Measurements from ENCODE around the gene SORBS2.

The SORBS2 gene

GRCh38 chr4:185712350-185713024 lies 99.5 kb downstream of the SORBS2 start:
- DNase-seq: no peak

DNA sequence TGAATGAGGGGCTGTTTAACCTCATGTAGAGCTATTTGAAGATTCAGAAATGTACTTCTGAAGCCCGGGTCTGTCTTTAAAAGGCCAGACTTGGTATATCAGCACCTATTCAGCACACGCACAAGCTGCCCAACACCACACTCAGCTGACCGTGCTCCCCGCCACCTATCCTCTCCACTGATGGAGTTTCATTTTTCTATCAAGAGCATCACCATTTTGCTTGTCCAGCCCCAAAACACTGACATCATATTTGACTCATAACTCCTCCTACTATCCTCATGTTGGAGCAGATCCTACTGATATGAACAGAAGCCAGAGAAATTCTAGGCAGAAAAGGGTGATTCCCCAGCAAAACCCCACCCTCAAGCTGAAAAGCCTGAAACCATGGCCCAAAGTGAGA lies 100.3 kb downstream of the SORBS2 start:
- DNase-seq: peak; percentile 35

- no peak for DNase-seq
Observed at GRCh38 chr4:185710487-185710995, 101.5 kb downstream of the SORBS2 start.

GRCh38 chr4:185709802-185710486 lies 102.0 kb downstream of the SORBS2 start:
- DNase-seq: peak; percentile 29

GRCh38 chr4:185708348-185708747 lies 103.6 kb downstream of the SORBS2 start:
- peak; percentile 76 for DNase-seq

DNA sequence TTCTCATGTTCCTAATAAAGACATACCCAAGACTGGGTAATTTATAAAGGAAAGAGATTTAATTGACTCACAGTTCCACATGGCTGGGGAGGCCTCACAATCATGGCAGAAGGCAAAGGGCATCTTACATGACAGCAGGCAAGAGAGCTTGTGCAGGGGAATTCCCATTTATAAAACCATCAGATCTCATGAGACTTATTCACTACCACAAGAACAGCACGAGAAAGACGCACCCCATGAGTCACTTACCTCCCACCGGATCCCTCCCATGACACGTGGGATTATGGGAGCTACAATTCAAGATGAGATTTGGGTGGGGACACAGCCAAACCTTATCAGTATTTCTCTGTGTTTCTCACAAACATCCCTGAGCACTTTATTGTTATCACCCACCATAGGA lies 104.4 kb downstream of the SORBS2 start:
- peak; percentile 45 for DNase-seq

DNA sequence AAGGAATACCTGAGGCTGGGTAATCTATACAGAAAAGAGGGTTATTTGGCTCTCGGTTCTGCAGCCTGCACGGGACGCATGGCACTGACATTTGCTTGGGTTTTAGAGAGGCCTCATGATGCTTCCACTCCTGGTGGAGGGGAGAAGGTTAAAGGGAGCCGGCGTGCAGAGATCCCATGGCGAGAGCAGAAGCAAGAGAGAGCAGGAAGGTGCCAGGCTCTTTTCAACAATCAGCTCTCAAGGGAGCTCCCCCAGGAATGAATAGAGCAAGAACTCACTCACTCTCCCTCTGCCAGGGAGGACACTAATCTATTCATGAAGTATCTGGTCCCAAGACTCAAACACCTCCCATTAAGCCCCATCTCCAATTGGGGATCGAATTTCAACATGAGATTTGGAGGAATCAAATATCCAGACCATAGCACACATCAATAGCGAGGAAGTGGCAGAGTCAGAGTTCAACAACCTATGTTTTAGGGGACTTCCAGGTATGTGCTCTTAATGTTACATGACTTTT lies 109.8 kb downstream of the SORBS2 start:
- no peak for DNase-seq

GRCh38 chr4:185700630-185701029 lies 111.4 kb downstream of the SORBS2 start:
- DNase-seq: no peak

DNA sequence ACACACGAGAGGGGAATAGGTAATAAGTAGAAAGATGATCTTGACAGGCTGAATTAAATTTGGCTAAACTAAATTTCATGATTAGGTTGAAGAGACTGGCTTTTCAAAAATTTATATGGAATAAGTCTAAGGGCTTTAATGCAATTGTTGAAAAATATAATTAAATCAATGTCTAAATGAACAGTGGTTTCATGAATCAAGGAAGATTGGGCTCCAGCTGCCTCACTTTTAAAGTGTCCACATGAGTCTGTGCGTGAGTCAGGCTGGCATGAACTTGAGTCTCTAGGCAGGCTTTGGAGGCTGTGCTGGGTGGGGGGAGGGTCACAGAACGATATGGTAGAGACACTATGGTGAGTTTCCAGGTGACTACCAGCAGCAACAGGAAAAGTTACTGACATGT lies 111.9 kb downstream of the SORBS2 start:
- DNase-seq: no peak

DNA sequence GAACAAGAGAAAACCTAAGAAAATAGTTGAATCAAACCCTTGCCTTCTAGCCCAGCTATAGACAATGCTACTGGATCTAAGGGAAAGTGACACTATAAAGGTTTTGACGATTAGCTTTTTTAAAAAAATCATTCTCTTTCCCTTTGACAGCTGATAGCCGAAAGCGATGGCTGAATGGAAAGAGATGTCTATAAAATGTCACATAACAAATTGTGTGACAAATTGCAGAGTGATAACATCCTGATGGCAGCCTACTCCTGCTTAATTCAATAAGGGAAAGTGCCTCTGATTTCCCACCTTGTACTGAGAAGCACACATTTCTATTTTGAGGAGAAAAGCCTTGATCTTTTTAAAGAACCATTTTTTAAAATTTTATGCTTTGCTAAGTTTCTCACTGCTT lies 114.5 kb downstream of the SORBS2 start:
- DNase-seq: no peak

- no peak for DNase-seq
Observed at GRCh38 chr4:185695743-185696142, 116.3 kb downstream of the SORBS2 start.

DNA sequence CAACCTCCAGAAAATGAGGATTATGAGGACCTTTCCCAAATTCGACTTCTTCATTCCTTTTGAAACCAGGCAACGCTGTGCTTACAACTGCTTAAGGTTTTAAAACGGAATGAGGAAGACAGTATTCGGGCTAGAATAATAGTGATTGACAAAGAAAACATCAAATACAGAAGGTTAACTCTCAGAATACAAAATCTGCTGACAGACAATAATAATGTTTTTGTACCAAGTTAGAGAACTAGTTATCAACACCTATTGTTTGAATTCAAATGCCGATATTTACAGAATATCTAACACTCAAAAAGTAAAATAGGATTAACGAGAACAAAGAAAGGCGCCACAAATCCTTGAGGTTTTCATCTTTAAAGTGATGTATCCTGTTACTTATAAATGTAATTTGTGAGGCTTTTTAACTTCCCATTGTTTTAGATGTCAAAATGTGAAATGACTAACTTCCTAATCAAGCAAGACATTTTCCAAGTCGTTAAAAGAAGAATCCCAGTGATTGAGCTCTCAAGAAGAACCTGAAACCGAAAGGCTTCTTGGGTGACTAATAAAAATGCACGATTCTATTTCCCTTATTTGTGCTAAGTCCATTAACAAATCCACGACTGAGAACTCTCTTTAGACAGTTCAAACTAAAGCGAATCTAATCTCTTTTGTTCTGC lies 118.3 kb downstream of the SORBS2 start:
- DNase-seq: no peak

- no peak for DNase-seq
Observed at GRCh38 chr4:185689407-185689806, 122.6 kb downstream of the SORBS2 start.

- peak; percentile 15 for DNase-seq
Observed at GRCh38 chr4:185685804-185686203, 126.2 kb downstream of the SORBS2 start.

DNA sequence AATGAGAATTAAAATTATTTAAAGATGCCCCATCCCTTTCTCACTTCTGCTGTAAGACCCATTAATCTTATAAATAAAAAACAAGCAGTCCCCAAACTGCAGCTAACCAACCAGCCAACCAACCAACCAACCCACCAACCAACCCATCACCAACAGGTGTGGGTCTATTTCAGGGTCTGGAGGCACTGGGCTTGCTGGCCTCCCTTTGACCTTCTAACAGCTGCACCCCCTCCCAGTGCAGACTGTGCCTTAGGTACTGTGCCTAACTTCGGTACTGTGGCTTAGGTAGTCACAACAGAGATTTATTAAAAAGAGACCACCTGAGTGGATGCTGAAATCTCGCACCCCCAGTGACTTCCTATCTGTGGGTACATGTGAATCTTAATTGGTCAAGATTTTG lies 128.1 kb downstream of the SORBS2 start:
- no peak for DNase-seq

- no peak for DNase-seq
Observed at GRCh38 chr4:185683222-185683621, 128.8 kb downstream of the SORBS2 start.

DNA sequence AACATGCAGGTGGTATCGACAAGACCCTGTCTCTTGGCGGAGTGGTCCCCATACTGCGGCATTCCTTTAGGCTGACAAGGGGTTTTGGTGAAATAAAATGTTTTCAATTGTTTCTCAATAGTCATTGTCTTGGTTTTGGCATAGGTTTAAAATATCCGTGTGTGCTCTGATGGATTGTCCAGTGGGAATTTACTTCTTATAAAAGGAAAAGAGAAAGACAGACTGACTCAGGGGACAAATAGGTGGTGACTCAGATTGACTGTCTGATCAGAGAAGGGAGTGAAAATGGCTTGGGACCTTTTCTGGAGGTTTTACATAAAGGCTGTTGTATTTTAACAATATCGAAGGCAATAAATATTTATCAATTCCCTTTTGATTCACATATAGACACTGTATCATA lies 129.8 kb downstream of the SORBS2 start:
- peak; percentile 74 for DNase-seq

GRCh38 chr4:185681604-185682003 lies 130.4 kb downstream of the SORBS2 start:
- no peak for DNase-seq

GRCh38 chr4:185680617-185681016 lies 131.4 kb downstream of the SORBS2 start:
- DNase-seq: no peak

- DNase-seq: no peak
Observed at GRCh38 chr4:185679523-185679922, 132.5 kb downstream of the SORBS2 start.

DNA sequence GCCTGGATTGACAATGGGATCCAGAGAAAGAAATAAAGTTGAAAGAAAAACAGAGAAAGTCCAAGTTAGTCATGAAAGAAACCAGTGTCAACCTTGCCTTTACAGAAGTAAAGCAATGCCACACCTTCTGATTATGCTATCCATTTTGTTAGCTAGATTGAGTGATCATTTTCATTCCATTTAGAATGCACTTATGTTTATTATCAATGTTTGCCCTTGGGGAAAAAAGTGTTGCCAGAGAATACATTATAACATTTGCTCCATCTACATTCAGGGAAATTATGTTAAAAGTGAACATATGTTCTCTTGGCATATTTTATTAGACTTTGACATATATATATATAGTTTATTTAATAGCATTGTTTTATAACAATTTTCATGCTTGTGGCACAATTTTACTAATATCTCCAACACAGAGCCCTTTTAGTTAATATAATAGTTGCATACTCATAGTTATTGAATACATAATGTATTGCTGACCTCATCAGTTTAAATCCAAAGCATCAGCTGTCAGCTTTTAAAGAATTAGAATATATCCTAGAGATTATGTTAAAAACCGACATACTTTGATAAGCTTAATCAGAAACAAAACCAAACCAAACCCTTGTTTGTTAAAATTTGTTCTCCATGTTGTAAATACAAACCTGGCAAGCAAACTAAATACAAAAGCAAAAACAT lies 134.2 kb downstream of the SORBS2 start:
- DNase-seq: no peak

DNA sequence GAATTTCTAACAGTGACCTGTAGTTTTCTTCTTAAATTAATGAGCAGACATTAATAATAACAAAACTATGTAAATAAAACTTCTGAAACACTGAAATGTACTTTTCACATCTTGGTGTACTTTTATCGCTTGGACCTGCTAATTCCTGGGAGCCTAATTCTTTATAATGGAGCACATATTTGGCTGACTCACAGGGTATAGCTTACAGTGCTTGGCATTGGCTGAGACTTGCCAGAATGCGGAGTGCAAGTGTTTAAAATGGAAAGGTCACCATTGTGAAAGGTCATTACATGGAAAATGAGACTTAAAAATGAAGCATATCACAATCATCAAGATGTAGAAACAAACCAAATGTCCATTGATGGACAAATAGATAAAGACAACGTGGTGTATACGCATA lies 139.4 kb downstream of the SORBS2 start:
- DNase-seq: no peak

GRCh38 chr4:185672151-185672550 lies 139.8 kb downstream of the SORBS2 start:
- no peak for DNase-seq
